Measurements from ENCODE around the gene PIK3R3. TPM values are rescaled to one million over a fixed set of nuclear protein-coding genes. Genes with fewer than 3 reads are reported as not detected.
A peak's percentile ranks its signal among the peaks of the same experiment; 100 is the strongest.

PIK3R3 gene
- total RNA-seq, 2 experiments from 2014 or later: 1.1 to 1.8 TPM

- DNase-seq: no peak
- H3K4me1 Mint-ChIP-seq: peaks cover 30% of the 10 kb centered on the region
- peak overlapping the region; percentile 83 for H3K4me3 Mint-ChIP-seq
- peaks cover 88% of the 10 kb centered on the region for H3K27me3 Mint-ChIP-seq
- H3K36me3 Mint-ChIP-seq: no peaks in the 10 kb centered on the region
- H3K27ac Mint-ChIP-seq: peak overlapping the region; percentile 92
- H3K9me3 Mint-ChIP-seq: no peaks in the 10 kb centered on the region
Measured at GRCh38 chr1:46133181-46133658, 791 bp upstream of the PIK3R3 start.

GRCh38 chr1:46131712-46132528 is 509 bp downstream of the PIK3R3 start:
- peak overlapping the region; percentile 83 for H3K4me3 Mint-ChIP-seq
- peaks cover 30% of the 10 kb centered on the region for H3K4me1 Mint-ChIP-seq
- peak; percentile 17 for DNase-seq
- H3K9me3 Mint-ChIP-seq: no peaks in the 10 kb centered on the region
- H3K36me3 Mint-ChIP-seq: no peaks in the 10 kb centered on the region
- H3K27ac Mint-ChIP-seq: peak overlapping the region; percentile 57
- H3K27me3 Mint-ChIP-seq: peaks cover 88% of the 10 kb centered on the region

- Mint-ChIP-seq H3K36me3 (no peaks in the 10 kb centered on the region), H3K27ac (no peak overlapping the region), H3K9me3 (no peaks in the 10 kb centered on the region), H3K4me3 (peak overlapping the region; percentile 38), H3K27me3 (peaks cover 81% of the 10 kb centered on the region), H3K4me1 (peaks cover 30% of the 10 kb centered on the region)
- DNase-seq: no peak
Measured at GRCh38 chr1:46131093-46131492, 1.3 kb downstream of the PIK3R3 start.

GRCh38 chr1:46130606-46131005 is 1.8 kb downstream of the PIK3R3 start:
- Mint-ChIP-seq H3K9me3 (no peaks in the 10 kb centered on the region), H3K27me3 (peaks cover 79% of the 10 kb centered on the region), H3K4me1 (peaks cover 30% of the 10 kb centered on the region), H3K27ac (no peak overlapping the region), H3K4me3 (no peak overlapping the region), H3K36me3 (no peaks in the 10 kb centered on the region)
- no peak for DNase-seq

- H3K36me3 Mint-ChIP-seq: no peaks in the 10 kb centered on the region
- peaks cover 74% of the 10 kb centered on the region for H3K27me3 Mint-ChIP-seq
- no peaks in the 10 kb centered on the region for H3K9me3 Mint-ChIP-seq
- no peak for DNase-seq
- H3K4me3 Mint-ChIP-seq: no peak overlapping the region
- no peak overlapping the region for H3K27ac Mint-ChIP-seq
- H3K4me1 Mint-ChIP-seq: peaks cover 30% of the 10 kb centered on the region
Measured at GRCh38 chr1:46130121-46130520, 2.3 kb downstream of the PIK3R3 start.

GRCh38 chr1:46128344-46128743 is 4.1 kb downstream of the PIK3R3 start:
- Mint-ChIP-seq H3K27me3 (peaks cover 56% of the 10 kb centered on the region), H3K27ac (no peak overlapping the region), H3K4me1 (peaks cover 23% of the 10 kb centered on the region), H3K9me3 (no peaks in the 10 kb centered on the region), H3K36me3 (no peaks in the 10 kb centered on the region), H3K4me3 (no peak overlapping the region)
- no peak for DNase-seq

- Mint-ChIP-seq H3K4me3 (no peak overlapping the region), H3K27ac (no peak overlapping the region)
Measured at GRCh38 chr1:46118856-46119255, 13.6 kb downstream of the PIK3R3 start.

GRCh38 chr1:46117810-46118494 is 14.5 kb downstream of the PIK3R3 start:
- Mint-ChIP-seq H3K4me3 (no peak overlapping the region), H3K27me3 (no peaks in the 10 kb centered on the region), H3K27ac (no peak overlapping the region), H3K36me3 (no peaks in the 10 kb centered on the region), H3K9me3 (no peaks in the 10 kb centered on the region), H3K4me1 (peaks cover 4% of the 10 kb centered on the region)
- DNase-seq: no peak

More at GRCh38 chr1:46118856-46119255, 13.6 kb downstream of the PIK3R3 start:
- Mint-ChIP-seq H3K9me3 (no peaks in the 10 kb centered on the region), H3K36me3 (no peaks in the 10 kb centered on the region), H3K4me1 (peaks cover 4% of the 10 kb centered on the region), H3K27me3 (no peaks in the 10 kb centered on the region)
- no peak for DNase-seq

GRCh38 chr1:46114925-46115603 is 17.4 kb downstream of the PIK3R3 start:
- H3K27ac Mint-ChIP-seq: no peak overlapping the region
- no peaks in the 10 kb centered on the region for H3K27me3 Mint-ChIP-seq
- H3K4me1 Mint-ChIP-seq: peaks cover 4% of the 10 kb centered on the region
- no peak for DNase-seq
- no peaks in the 10 kb centered on the region for H3K36me3 Mint-ChIP-seq
- no peak overlapping the region for H3K4me3 Mint-ChIP-seq
- H3K9me3 Mint-ChIP-seq: no peaks in the 10 kb centered on the region

GRCh38 chr1:46113948-46114347 is 18.5 kb downstream of the PIK3R3 start:
- no peak for DNase-seq
- Mint-ChIP-seq H3K9me3 (no peaks in the 10 kb centered on the region), H3K4me1 (peaks cover 4% of the 10 kb centered on the region), H3K27me3 (no peaks in the 10 kb centered on the region), H3K27ac (no peak overlapping the region), H3K36me3 (no peaks in the 10 kb centered on the region), H3K4me3 (no peak overlapping the region)

GRCh38 chr1:46112108-46112507 is 20.3 kb downstream of the PIK3R3 start:
- no peak overlapping the region for H3K4me3 Mint-ChIP-seq
- no peak for DNase-seq
- peaks cover 4% of the 10 kb centered on the region for H3K4me1 Mint-ChIP-seq
- H3K9me3 Mint-ChIP-seq: no peaks in the 10 kb centered on the region
- H3K36me3 Mint-ChIP-seq: no peaks in the 10 kb centered on the region
- H3K27me3 Mint-ChIP-seq: peaks cover 3% of the 10 kb centered on the region
- H3K27ac Mint-ChIP-seq: no peak overlapping the region

GRCh38 chr1:46110521-46110920 is 21.9 kb downstream of the PIK3R3 start:
- Mint-ChIP-seq H3K4me3 (no peak overlapping the region), H3K36me3 (no peaks in the 10 kb centered on the region), H3K27me3 (peaks cover 3% of the 10 kb centered on the region), H3K9me3 (no peaks in the 10 kb centered on the region), H3K27ac (no peak overlapping the region), H3K4me1 (peaks cover 4% of the 10 kb centered on the region)
- no peak for DNase-seq

GRCh38 chr1:46102769-46103476 is 29.5 kb downstream of the PIK3R3 start:
- H3K4me3 Mint-ChIP-seq: no peak overlapping the region
- peaks cover 5% of the 10 kb centered on the region for H3K36me3 Mint-ChIP-seq
- H3K27me3 Mint-ChIP-seq: peaks cover 4% of the 10 kb centered on the region
- H3K9me3 Mint-ChIP-seq: peaks cover 3% of the 10 kb centered on the region
- no peak overlapping the region for H3K27ac Mint-ChIP-seq
- peaks cover 7% of the 10 kb centered on the region for H3K4me1 Mint-ChIP-seq
- DNase-seq: peak; percentile 2

GRCh38 chr1:46099215-46099614 is 33.2 kb downstream of the PIK3R3 start:
- H3K27me3 Mint-ChIP-seq: peaks cover 6% of the 10 kb centered on the region

More at GRCh38 chr1:46099215-46099614, 33.2 kb downstream of the PIK3R3 start:
- H3K9me3 Mint-ChIP-seq: peaks cover 3% of the 10 kb centered on the region
- no peak overlapping the region for H3K27ac Mint-ChIP-seq
- peaks cover 14% of the 10 kb centered on the region for H3K4me1 Mint-ChIP-seq
- H3K36me3 Mint-ChIP-seq: peaks cover 5% of the 10 kb centered on the region
- no peak overlapping the region for H3K4me3 Mint-ChIP-seq
- no peak for DNase-seq

Data from activated naive CD8-positive, alpha-beta T cell treated with anti-CD3 and anti-CD28 coated beads for 36 hours (primary cell).